Measurements from ENCODE around the gene LTN1.
"Not testable (repeated sequence)": the region's sequence is repeated elsewhere in the genome, so short reads cannot be mapped to it uniquely, and the experiment has no call there.

Gene LTN1

DNA sequence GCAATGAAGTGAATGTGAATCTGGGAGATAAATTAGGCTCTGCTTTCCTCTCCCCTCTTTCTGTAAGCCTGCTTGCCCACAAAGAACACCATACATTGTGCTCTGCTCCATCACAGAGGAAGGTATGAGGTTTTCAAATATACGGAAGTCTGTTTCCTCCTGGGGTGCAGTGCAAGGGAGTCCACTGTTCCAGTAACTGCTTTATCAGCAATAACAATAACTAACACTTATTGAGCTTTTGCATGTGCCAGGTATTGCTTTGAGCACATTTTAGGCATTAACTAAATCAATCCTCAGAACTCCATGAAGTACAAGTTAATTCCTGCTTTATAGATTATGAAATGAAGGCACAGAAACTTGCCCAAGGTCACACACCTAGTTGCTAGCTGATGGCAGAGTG lies 10.0 kb downstream of the LTN1 start:
- DNase-seq (ENCODE audit: low read depth, low spot score), result no peak

- no peak for DNase-seq (ENCODE audit: low read depth, low spot score)
Observed at GRCh38 chr21:28979092-28979491, 13.6 kb downstream of the LTN1 start.

DNA sequence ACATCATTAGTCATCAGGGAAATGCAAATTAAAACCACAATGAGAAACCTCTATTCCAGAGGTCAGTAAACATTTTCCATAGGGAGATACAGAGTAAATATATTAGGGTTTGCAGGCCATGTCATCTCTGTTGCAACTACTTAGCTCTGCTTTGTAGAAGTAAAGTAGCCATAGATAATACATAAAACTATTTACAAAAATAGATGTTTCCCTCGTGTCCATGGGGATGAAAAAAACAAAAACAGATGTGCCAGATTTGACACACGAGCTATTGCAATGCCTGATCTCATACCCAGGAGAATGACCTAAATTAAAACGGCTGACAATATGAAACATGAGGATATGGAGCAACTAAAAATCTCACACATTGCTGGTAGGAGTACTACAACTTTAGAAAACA lies 17.3 kb downstream of the LTN1 start:
- DNase-seq (ENCODE audit: low read depth, low spot score), result no peak

- no peak for DNase-seq (ENCODE audit: low read depth, low spot score)
Observed at GRCh38 chr21:28974531-28975227, 18.0 kb downstream of the LTN1 start.

DNA sequence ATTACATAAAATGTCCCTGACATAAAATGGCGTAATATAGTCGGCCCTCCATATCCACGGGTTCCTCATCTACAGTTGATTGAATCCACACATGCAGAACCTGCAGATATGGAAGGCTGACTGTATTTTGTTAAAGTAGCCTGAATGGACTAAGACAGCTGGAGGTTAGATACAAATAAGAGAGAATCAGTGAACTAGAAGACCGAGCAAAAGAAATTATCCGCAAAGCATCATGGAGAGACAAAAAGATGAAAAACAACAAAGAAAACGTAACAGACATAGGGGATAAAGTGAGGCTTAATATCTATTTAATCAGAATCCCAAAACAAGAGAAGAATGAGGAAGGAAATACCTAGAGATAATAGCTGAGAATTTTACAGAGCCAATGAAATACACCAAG lies 20.3 kb downstream of the LTN1 start:
- no peak for DNase-seq (ENCODE audit: low read depth, low spot score)

DNA sequence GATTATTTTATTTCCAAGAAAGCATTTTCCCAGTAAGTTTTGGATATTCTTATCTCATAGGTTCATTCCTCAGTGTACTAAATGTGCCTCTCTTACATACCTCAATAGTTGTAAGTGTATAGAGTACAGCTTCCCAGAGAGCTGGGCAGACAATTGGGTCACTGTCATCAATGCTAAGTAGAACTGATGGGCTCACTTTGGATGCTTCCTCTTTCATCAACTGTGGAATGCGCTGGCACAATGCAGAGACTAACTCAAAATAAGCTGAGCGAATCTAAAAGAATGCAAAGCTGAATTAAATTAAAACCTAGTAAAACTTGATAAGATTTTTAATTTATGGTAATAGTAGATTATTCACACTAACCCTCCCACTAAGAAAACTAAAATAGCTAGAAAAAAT lies 21.5 kb downstream of the LTN1 start:
- DNase-seq (ENCODE audit: low read depth, low spot score), result no peak

- no peak for DNase-seq (ENCODE audit: low read depth, low spot score)
Observed at GRCh38 chr21:28963831-28964230, 28.8 kb downstream of the LTN1 start.

DNA sequence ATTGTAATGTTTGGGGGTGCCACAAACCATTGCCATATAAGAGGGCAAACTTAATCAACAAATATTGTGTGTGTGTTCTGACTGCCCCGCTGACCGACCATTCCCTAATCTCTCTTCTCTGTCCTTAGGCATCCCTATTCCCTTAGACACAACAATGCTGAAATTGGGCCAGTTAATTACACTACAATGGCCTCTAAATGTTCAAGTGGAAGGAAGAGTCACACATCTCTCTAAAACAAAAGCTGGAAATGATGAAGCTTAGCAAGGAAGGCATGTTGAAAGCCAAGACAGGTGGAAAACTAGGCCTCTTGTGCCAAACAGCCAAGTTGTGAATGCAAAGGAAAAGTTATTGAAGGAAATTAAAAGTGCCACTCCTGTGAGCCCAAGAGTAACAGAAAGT lies 30.2 kb downstream of the LTN1 start:
- no peak for DNase-seq (ENCODE audit: low read depth, low spot score)

DNA sequence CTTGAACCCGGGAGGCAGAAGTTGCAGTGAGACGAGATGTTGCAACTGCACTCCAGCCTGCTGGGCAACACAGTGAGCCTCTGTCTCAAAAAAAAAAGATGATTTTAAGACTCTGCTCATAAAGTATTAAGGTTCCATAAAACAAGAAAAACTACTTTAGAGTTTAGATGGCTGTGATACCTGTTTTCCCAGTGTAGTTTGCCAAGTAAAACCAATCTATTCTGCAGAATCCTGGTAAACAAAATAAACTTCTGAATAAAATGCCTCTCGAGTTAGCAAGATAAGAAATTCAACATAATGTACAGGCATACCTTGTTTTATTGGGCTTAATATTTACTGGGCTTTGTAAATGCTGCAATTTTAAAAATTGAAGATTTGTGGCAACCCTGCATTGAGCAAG lies 30.8 kb downstream of the LTN1 start:
- no peak for DNase-seq (ENCODE audit: low read depth, low spot score)

- no peak for DNase-seq (ENCODE audit: low read depth, low spot score)
Observed at GRCh38 chr21:28960245-28960644, 32.4 kb downstream of the LTN1 start.

GRCh38 chr21:28959367-28960099 lies 33.1 kb downstream of the LTN1 start:
- no peak for DNase-seq (ENCODE audit: low read depth, low spot score)

DNA sequence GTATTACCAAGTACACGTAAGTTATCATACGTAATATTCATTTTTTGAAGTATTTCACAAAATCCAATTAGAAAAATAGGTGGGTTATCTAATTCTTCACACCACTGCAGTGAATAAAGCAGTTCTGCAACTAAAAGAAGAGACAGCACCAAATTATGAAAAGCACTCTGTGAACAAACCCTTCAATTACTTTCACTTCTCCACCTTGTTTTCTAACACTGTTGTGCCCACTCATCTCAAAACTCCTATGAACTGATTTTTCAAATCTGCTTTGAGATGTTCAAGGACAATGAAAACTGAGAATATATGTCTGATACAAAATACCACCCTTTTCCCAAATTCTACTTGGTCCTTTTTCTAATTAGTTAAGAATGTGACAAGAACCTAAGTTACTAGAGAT lies 39.4 kb downstream of the LTN1 start:
- DNase-seq (ENCODE audit: low read depth, low spot score), result no peak

DNA sequence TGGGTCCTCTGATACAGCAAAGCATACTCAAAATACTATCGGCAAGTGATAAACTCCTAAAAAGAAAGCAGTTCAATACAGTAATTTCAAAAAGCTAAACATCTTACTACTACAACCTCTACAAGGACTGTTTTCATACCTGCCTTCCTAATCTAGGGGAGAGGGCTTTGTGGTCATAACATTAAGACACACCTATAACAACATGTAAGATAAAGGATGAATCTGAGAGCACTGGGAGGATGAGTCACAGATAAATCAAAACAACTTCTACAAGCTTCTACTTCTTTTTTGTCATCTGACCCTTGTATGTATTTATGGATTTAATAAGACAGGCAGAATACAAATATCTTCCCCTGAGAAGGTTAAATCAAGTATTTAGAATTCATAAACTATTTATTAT lies 40.0 kb downstream of the LTN1 start:
- DNase-seq (ENCODE audit: low read depth, low spot score), result no peak

GRCh38 chr21:28949318-28949717 lies 43.4 kb downstream of the LTN1 start:
- DNase-seq (ENCODE audit: low read depth, low spot score), result no peak

GRCh38 chr21:28944296-28944695 lies 48.4 kb downstream of the LTN1 start:
- no peak for DNase-seq (ENCODE audit: low read depth, low spot score)

DNA sequence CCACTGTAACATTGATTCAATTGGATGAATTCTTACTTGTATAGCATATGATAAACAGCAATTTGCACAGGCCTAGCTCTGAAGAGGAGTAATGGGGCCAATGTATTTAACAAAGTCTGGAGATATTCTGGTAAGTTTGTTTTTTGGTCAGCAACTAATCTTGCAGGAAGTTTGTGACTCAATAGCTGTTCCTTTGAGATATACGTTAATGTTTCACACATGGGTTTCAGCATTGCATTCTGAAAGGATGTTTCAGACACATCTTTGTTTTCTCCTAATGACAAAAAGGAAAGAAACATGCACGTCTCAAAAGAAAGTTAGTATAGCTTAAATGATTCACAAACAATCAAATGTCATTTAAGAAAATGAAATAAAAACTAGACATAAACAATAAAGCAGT lies 49.0 kb downstream of the LTN1 start:
- no peak for DNase-seq (ENCODE audit: low read depth, low spot score)

DNA sequence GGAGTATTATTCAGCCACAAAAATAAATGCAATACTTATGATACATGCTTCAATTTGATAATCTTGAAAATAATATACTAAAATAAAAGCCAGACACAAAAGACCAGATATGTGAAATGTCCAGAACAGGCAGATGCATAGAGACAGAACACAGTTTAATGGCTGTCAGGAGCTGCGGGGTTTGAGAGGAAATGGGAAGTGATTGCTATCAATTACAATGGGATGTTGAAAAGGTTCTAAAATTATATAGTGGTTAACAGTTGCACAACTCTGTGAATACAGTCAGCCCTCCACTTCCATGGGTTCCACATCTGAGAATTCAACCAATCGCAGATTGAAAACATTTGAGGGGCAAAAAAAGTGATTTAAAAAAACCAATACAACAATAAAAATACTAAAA lies 54.0 kb downstream of the LTN1 start:
- DNase-seq (ENCODE audit: low read depth, low spot score), result no peak

GRCh38 chr21:28937737-28938136 lies 54.9 kb downstream of the LTN1 start:
- no peak for DNase-seq (ENCODE audit: low read depth, low spot score)

GRCh38 chr21:28936721-28937120 lies 56.0 kb downstream of the LTN1 start:
- DNase-seq (ENCODE audit: low read depth, low spot score), result no peak

DNA sequence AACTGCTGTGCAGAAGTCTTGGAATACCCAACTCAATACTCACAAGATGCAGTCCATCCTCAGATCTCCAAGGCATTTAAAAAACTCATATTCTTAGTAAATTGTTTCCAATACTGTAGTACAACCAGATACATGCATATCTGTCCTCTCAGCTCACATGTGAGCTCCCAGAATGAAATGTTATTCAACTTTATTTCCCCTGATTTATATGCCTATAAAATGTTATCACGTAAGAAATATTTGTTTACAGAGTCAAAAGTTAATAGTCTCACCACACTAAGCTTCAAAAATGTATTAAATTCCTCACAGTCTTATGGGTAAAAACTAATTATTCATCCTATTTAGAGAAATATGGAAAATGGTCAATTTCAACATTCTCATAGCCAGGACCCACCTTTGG lies 56.6 kb downstream of the LTN1 start:
- no peak for DNase-seq (ENCODE audit: low read depth, low spot score)

DNA sequence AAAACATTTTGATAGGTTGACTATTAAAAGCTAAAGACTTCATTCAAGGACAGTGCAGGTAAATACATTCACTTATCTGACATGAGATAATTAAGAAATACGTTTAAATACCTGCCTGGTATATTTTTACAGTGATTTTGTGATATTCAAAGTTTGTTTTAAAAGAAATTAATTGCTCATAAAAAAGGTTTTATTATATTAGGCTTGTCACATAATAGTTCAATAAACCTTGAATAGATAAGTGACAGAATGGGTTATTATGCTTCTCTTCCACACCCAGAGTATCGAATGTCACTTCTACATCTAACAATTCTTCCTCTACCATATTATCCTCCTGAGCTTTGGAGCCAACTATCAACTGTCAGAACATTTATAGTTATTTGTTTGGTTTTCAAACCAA lies 60.0 kb downstream of the LTN1 start:
- no peak for DNase-seq (ENCODE audit: low read depth, low spot score)

DNA sequence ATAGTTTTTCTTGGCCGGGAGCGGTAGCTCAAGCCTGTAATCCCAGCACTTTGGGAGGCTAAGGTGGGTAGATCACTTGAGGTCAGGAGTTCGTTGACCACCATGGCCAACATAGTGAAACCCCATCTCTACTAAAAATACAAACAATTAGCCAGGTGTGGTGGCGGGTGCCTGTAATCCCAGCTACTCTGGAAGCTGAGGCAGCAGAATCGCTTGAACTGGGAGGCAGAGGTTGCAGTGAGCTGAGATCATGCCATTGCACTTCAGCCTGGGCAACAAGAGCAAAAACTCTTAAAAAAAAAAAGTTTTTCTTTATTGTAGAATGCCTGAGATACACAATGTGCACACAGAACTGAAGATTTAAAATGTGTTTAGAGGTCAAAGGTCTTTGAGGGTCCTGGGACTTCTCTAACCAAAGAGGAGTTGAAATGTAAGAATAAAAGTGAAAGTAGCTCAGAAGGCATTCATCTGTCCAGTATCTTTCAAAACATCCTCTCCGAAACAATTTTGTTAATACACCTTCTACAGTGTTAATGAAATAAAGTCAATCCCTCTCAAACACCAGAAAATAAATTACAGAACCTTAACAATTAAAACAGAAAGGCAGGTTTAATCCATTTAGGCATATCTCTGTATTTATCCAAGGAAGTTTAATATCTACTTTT lies 60.8 kb downstream of the LTN1 start:
- DNase-seq (ENCODE audit: low read depth, low spot score), result not testable (repeated sequence)
